ENCODE data around the gene RHOG. TPM values are rescaled to one million over a fixed set of nuclear protein-coding genes. Genes with fewer than 3 reads are reported as not detected.
A peak's percentile ranks its signal among the peaks of the same experiment; 100 is the strongest.

Gene RHOG
- total RNA-seq, 4 donors from 2014 or later: 10.5 to 46.9 (median 38.1) TPM

DNA sequence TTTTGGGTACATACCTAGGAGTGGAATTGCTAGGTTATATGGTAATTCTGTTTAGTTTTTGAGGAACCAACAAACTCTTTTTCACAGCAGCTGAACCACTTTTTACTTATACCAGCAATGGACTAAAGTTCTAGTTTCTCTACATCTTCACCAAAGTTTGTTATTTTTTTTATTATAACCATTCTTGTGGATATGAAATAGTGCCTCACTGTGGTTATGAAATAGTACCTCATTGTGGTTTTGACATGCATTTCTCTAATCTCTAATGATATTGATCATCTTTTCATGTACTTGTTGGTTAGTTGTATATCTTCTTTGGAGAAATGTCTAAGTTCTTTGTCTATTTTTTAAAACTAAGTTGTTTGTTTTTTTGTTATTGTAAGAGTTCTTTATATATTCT lies 41.9 kb upstream of the RHOG start:
- TF ChIP-seq POLR2A (IDR thresholded peaks at IDR 0.05): no peak
- TF ChIP-seq, protein P1, sequence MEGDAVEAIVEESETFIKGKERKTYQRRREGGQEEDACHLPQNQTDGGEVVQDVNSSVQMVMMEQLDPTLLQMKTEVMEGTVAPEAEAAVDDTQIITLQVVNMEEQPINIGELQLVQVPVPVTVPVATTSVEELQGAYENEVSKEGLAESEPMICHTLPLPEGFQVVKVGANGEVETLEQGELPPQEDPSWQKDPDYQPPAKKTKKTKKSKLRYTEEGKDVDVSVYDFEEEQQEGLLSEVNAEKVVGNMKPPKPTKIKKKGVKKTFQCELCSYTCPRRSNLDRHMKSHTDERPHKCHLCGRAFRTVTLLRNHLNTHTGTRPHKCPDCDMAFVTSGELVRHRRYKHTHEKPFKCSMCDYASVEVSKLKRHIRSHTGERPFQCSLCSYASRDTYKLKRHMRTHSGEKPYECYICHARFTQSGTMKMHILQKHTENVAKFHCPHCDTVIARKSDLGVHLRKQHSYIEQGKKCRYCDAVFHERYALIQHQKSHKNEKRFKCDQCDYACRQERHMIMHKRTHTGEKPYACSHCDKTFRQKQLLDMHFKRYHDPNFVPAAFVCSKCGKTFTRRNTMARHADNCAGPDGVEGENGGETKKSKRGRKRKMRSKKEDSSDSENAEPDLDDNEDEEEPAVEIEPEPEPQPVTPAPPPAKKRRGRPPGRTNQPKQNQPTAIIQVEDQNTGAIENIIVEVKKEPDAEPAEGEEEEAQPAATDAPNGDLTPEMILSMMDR (IDR thresholded peaks at IDR 0.05): no peak

GRCh38 chr11:3880724-3881123 lies 40.0 kb upstream of the RHOG start:
- intact Hi-C loops (cut with DNase I; ENCODE audit: low total_unique reads): no loop called here
- no peak for TF ChIP-seq POLR2A (IDR thresholded peaks at IDR 0.05)
- no peaks in the 10 kb centered on the region for H3K9me3 ChIP-seq
- no peaks in the 10 kb centered on the region for H3K36me3 ChIP-seq
- no peaks in the 10 kb centered on the region for H3K27me3 ChIP-seq
- no peak overlapping the region for H3K4me3 ChIP-seq
- DNase-seq: no peak
- no peaks in the 10 kb centered on the region for H3K4me1 ChIP-seq
- peak overlapping the region; percentile 39 to 54 for H3K27ac ChIP-seq

More for the DNA sequence above, 41.9 kb upstream of the RHOG start:
- no peak for DNase-seq
- Histone ChIP-seq H3K4me3 (no peak overlapping the region), H3K4me1 (no peaks in the 10 kb centered on the region), H3K9me3 (no peaks in the 10 kb centered on the region), H3K36me3 (no peaks in the 10 kb centered on the region), H3K27ac (no peak overlapping the region), H3K27me3 (no peaks in the 10 kb centered on the region)
- intact Hi-C loops (cut with DNase I; ENCODE audit: low total_unique reads): no loop called here

GRCh38 chr11:3879967-3880542 lies 39.3 kb upstream of the RHOG start:
- no peak for DNase-seq
- Histone ChIP-seq H3K27ac (peak overlapping the region; percentile 39 to 54), H3K4me3 (no peak overlapping the region), H3K27me3 (no peaks in the 10 kb centered on the region), H3K4me1 (no peaks in the 10 kb centered on the region), H3K36me3 (no peaks in the 10 kb centered on the region), H3K9me3 (no peaks in the 10 kb centered on the region)
- TF ChIP-seq POLR2A (IDR thresholded peaks at IDR 0.05): no peak
- TF ChIP-seq, protein P1 (IDR thresholded peaks at IDR 0.05): no peak
- intact Hi-C loops (cut with DNase I; ENCODE audit: low total_unique reads): no loop called here

- TF ChIP-seq, protein P1 (IDR thresholded peaks at IDR 0.05): no peak
- TF ChIP-seq POLR2A (IDR thresholded peaks at IDR 0.05): no peak
- H3K36me3 ChIP-seq: no peaks in the 10 kb centered on the region
- peak overlapping the region; percentile 46 to 54 for H3K27ac ChIP-seq
- no peaks in the 10 kb centered on the region for H3K9me3 ChIP-seq
- intact Hi-C loops (cut with DNase I; ENCODE audit: low total_unique reads): no loop called here
- no peaks in the 10 kb centered on the region for H3K27me3 ChIP-seq
- no peaks in the 10 kb centered on the region for H3K4me1 ChIP-seq
- no peak overlapping the region for H3K4me3 ChIP-seq
- no peak for DNase-seq
Measured at GRCh38 chr11:3879216-3879966, 38.6 kb upstream of the RHOG start.

DNA sequence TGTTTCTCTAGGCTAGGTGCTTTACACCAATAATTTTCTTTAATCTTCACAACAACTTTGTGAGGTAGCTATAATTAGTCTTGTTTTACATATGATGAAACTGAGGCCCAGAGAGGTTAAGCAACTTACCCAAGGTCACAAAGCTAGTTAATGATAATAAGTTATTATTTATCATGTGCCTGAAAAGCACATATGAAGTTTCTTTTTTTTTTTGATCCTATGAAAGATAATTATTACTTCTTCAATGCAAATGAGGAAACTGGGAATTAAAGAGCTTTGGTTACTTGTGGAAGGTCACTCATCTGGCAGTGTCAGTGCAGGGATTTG lies 37.5 kb upstream of the RHOG start:
- no peaks in the 10 kb centered on the region for H3K36me3 ChIP-seq
- no peak overlapping the region for H3K27ac ChIP-seq
- no peak overlapping the region for H3K4me3 ChIP-seq
- TF ChIP-seq, protein P1 (IDR thresholded peaks at IDR 0.05): no peak
- TF ChIP-seq POLR2A (IDR thresholded peaks at IDR 0.05): no peak
- intact Hi-C loops (cut with DNase I; ENCODE audit: low total_unique reads): no loop called here
- H3K9me3 ChIP-seq: no peaks in the 10 kb centered on the region
- H3K4me1 ChIP-seq: no peaks in the 10 kb centered on the region
- no peaks in the 10 kb centered on the region for H3K27me3 ChIP-seq
- no peak for DNase-seq
